DOHH2 (cell line): ENCODE data around the gene MKRN3.

Source experiments
- H3F3A ChIP-seq: fragments of 200-600 bp; sonication (generic), shearing (Covaris generic); 2 replicates; pipeline ENCODE4 v1.6.0; 2016; ENCODE audit warnings: antibody characterized with exemption, mild to moderate bottlenecking; ENCODE audit not compliant: control insufficient read depth, insufficient read depth
- H3K27ac ChIP-seq: fragments of 200-600 bp; sonication (generic); 2 replicates; pipeline ENCODE4 v1.5.1; 2014; ENCODE audit warnings: low read depth, mild to moderate bottlenecking, low read length, moderate library complexity
- H3K27me3 ChIP-seq: fragments of 200-600 bp; sonication (generic); 2 replicates; pipeline ENCODE4 v1.6.1; 2014; ENCODE audit warnings: mild to moderate bottlenecking, low read length, mixed read lengths; ENCODE audit not compliant: control insufficient read depth
- H3K36me3 ChIP-seq: fragments of 200-600 bp; sonication (generic); 2 replicates; pipeline ENCODE4 v1.6.1; 2014; ENCODE audit warnings: mild to moderate bottlenecking, low read length, moderate library complexity, mixed read lengths; ENCODE audit not compliant: control insufficient read depth
- H3K4me1 ChIP-seq: fragments of 200-600 bp; sonication (generic); 2 replicates; pipeline ENCODE4 v1.6.1; 2014; ENCODE audit warnings: mild to moderate bottlenecking, low read length, mixed read lengths; ENCODE audit not compliant: control insufficient read depth
- H3K4me2 ChIP-seq: fragments of 200-600 bp; sonication (generic); 2 replicates; pipeline ENCODE4 v1.6.0; 2014; ENCODE audit warnings: mild to moderate bottlenecking, low read length, moderate library complexity
- H3K4me3 ChIP-seq: fragments of 200-600 bp; sonication (generic); 2 replicates; pipeline ENCODE4 v1.5.1; 2014; ENCODE audit warnings: mild to moderate bottlenecking, low read length, mixed read lengths
- H3K79me2 ChIP-seq: fragments of 200-600 bp; sonication (generic); 2 replicates; pipeline ENCODE4 v1.6.1; 2014; ENCODE audit warnings: mild to moderate bottlenecking, low read length, mixed read lengths; ENCODE audit not compliant: control insufficient read depth
- H3K9me2 ChIP-seq: fragments of 200-600 bp; sonication (generic); replicated peaks from 2 replicates; pipeline ENCODE4 v1.6.1; 2014; ENCODE audit warnings: mild to moderate bottlenecking, low read length, mixed read lengths; ENCODE audit not compliant: control insufficient read depth
- H3K9me3 ChIP-seq: fragments of 200-600 bp; sonication (generic); 2 replicates; pipeline ENCODE4 v1.6.1; 2014; ENCODE audit warnings: antibody characterized with exemption, low read length, mixed read lengths; ENCODE audit not compliant: control insufficient read depth, insufficient read depth
- H4K20me1 ChIP-seq: fragments of 200-600 bp; sonication (generic); 2 replicates; pipeline ENCODE4 v1.6.0; 2014; ENCODE audit warnings: low read depth, mild to moderate bottlenecking, antibody characterized with exemption, low read length, moderate library complexity; ENCODE audit not compliant: control insufficient read depth, insufficient read depth
- EZH2phosphoT487 ChIP-seq: fragments of 200-600 bp; sonication (generic); IDR thresholded peaks from 2 replicates; pipeline ENCODE4 v1.6.1; 2017; ENCODE audit warnings: borderline replicate concordance, mild to moderate bottlenecking, antibody characterized with exemption, low read length, moderate library complexity, mixed read lengths
- TF ChIP-seq, protein P1 (sequence below): fragments of 200-600 bp; sonication (generic); IDR thresholded peaks from one replicate; pipeline ENCODE4 v1.5.1; 2014; ENCODE audit warnings: antibody characterized with exemption, mild to moderate bottlenecking, low read depth, low read length; ENCODE audit not compliant: poor library complexity, severe bottlenecking

Gene MKRN3

DNA sequence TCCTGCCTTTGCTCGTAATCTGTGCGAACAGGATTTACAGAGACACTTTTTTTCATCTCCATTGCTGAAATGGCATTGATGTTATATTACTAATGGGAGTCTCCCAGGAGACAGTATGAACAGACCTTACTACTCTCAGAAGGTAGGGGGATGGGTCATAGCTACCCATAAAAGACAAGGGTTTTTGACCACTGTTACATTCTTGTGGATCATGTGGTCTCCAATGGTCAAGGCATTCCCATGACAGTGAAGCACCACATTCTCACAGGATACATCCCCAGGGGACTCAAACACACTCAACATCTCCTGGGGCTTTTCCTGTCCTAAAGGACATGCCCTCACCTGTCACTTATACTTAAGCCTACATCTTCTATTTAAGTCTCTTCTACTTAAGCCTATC lies 40.8 kb downstream of the MKRN3 start:
- no peaks in the 10 kb centered on the region for H3K4me1 ChIP-seq
- peaks cover 10% of the 10 kb centered on the region; the same call in 1 of the 2 replicates for H3K9me3 ChIP-seq
- TF ChIP-seq, protein P1, sequence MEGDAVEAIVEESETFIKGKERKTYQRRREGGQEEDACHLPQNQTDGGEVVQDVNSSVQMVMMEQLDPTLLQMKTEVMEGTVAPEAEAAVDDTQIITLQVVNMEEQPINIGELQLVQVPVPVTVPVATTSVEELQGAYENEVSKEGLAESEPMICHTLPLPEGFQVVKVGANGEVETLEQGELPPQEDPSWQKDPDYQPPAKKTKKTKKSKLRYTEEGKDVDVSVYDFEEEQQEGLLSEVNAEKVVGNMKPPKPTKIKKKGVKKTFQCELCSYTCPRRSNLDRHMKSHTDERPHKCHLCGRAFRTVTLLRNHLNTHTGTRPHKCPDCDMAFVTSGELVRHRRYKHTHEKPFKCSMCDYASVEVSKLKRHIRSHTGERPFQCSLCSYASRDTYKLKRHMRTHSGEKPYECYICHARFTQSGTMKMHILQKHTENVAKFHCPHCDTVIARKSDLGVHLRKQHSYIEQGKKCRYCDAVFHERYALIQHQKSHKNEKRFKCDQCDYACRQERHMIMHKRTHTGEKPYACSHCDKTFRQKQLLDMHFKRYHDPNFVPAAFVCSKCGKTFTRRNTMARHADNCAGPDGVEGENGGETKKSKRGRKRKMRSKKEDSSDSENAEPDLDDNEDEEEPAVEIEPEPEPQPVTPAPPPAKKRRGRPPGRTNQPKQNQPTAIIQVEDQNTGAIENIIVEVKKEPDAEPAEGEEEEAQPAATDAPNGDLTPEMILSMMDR: no peak
- TF ChIP-seq EZH2phosphoT487: no peak

GRCh38 chr15:23616536-23616935 lies 51.1 kb downstream of the MKRN3 start:
- no peaks in the 10 kb centered on the region for H3K36me3 ChIP-seq
- H3K9me2 ChIP-seq: no peaks in the 10 kb centered on the region
- no peak overlapping the region for H3K27ac ChIP-seq
- TF ChIP-seq, protein P1: no peak
- no peak for TF ChIP-seq EZH2phosphoT487
- H3K9me3 ChIP-seq: peaks cover 4% of the 10 kb centered on the region; the same call in 1 of the 2 replicates
- no peaks in the 10 kb centered on the region for H4K20me1 ChIP-seq
- no peak overlapping the region for H3K4me2 ChIP-seq
- H3K79me2 ChIP-seq: no peaks in the 10 kb centered on the region
- H3K4me1 ChIP-seq: no peaks in the 10 kb centered on the region
- no peaks in the 10 kb centered on the region for H3K27me3 ChIP-seq
- H3F3A ChIP-seq: no peaks in the 10 kb centered on the region
- no peak overlapping the region for H3K4me3 ChIP-seq

More for the DNA sequence above, 40.8 kb downstream of the MKRN3 start:
- Histone ChIP-seq H3K4me2 (no peak overlapping the region), H3K36me3 (no peaks in the 10 kb centered on the region), H3K9me2 (no peaks in the 10 kb centered on the region), H3K27me3 (no peaks in the 10 kb centered on the region), H4K20me1 (no peaks in the 10 kb centered on the region), H3K27ac (no peak overlapping the region), H3K4me3 (no peak overlapping the region), H3K79me2 (no peaks in the 10 kb centered on the region), H3F3A (no peaks in the 10 kb centered on the region)
